Middle frontal gyrus (tissue), 1 donor: ENCODE data around the gene CACYBP.
A peak's percentile ranks its signal among the peaks of the same experiment; 100 is the strongest.

Experiments
- DNase-seq: peaks from one replicate; pipeline ENCODE4 v3.0.0-alpha.2; 2015; ENCODE audit warnings: low spot score; ENCODE audit errors: extremely low spot score

Gene CACYBP

DNA sequence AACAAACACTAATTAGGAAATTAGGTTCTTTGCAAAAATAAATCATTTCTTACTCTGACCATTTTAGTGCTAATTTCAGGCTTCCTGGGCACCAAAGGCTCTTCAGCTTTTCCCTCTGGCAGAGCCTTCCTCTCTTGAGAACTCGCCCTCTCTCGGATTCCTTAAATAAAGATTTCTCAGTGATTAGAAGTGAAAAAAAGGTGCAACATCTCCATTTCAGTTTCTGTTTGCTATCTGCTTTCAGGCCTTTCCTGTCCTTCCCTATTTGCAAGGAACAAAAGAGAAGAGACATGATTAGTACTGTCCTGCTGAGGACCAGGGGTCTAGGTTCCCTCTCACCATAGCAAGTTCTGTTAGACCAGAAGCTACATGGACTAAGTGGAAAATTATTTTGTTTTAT lies 27.8 kb upstream of the CACYBP start:
- peak; percentile 3 for DNase-seq

GRCh38 chr1:174974711-174975119 lies 25.0 kb upstream of the CACYBP start:
- DNase-seq = peak; percentile 2

- DNase-seq = peak; percentile 1
Measured at GRCh38 chr1:174975764-174976163, 24.0 kb upstream of the CACYBP start.

GRCh38 chr1:174976436-174977108 lies 23.2 kb upstream of the CACYBP start:
- DNase-seq = peak; percentile 4

DNA sequence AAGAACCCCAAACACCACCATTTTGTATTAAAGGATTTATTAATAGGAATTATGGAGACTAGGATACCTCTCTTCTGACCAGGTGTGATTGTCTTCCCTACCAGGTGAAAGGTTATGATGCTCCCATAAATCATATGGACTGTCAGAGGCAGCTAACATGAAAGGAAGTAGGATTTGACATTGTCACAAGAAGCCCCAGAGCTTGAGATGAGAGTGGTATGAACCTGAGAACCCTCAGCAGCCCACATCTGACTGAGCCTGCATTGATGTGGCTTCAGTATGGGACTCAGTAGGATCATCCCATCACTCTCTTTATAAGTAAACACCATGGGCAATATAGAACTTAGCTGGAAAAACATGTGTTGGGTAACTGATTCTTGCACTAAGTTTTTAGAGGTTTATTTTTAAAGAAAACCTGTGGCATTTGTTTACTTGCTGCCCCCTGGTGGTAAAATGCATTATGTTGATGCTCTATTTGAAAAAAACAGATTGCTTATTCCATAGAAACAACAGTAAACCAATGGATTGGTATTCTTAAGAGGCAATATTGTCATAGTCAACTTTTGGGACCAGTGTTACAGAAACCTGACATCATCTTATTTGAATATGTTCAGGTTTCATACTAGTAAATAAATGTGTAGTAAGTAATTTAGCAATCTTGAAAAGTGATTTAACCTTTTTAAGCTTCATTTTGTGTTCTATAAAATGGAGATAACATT lies 16.6 kb upstream of the CACYBP start:
- DNase-seq = no peak

- no peak for DNase-seq
Measured at GRCh38 chr1:174984952-174985351, 14.8 kb upstream of the CACYBP start.

- no peak for DNase-seq
Measured at GRCh38 chr1:174988539-174988938, 11.2 kb upstream of the CACYBP start.

DNA sequence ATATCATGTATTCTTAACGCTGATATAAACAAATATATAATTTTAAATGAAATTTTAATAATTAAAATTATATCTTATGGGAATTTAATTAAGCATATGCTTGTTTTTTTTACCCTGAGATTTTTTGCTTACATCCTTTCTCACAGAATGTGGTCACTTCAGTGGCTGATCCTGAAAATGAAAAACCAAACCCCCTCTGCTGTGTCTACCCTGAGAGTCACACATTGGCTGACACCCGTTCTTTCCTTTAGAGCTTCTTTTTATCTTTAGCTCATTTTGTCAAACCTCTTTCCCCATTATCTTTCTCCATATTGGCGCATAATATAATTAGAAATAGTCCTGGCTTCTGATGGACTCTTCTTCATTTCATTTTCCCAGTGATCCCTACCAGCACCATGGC lies 10.8 kb upstream of the CACYBP start:
- no peak for DNase-seq

GRCh38 chr1:174989536-174990220 lies 10.1 kb upstream of the CACYBP start:
- DNase-seq = no peak

- no peak for DNase-seq
Measured at GRCh38 chr1:174990382-174990999, 9.3 kb upstream of the CACYBP start.

DNA sequence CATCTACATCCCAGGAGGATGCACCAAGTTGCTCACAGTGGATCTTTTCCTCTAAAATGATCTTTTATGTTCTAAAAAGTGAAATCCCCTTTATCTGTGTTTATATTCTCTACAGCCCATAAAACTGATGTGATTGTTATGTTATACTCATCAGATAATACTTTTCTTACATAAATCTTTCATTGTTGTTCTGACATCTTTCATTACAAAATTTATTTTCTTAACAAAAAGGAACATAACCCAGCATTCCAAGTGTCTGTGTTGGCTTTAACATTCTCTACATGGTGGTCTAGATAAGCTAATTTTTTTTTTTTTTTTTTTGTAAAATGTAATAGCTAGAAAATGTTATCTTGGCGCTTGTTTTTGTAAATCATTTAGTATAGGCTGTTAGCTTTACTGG lies 8.3 kb upstream of the CACYBP start:
- DNase-seq = no peak

DNA sequence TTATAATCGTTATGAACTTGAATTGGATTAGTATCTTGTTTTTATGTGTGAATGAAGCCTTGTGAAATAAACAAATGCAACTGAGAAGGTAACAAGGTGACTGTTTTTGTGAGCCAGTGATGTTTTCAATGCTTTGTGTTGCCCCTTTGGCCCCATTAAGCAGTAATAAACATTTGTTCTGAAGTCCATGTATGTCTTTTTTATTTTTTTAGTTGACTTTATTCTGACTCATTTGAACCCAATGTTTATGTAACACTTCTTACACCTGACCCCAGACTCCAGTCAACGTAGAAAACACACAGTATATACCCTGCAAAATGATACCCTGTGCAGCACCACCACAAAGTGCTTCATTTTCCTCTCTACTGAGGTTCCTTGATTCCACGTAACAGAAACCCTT lies 4.6 kb upstream of the CACYBP start:
- DNase-seq = no peak

DNA sequence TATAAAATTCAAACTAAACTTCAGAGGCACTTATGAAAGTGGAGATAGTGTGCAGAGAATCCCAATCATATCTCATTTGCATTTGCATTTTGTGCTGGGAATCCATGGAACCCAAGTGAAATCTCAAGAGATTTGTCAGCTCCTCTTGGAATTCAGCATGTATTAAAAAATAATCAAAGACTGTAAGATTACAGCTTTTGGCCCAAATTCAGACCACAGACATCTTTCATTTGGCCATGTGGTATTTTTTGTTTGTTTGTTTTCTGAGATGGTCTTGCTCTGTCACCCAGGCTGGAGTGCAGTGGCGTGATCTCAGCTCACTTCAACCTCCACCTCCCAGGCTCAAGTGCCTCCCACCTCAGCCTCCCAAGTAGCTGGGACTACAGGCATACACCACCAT lies 3.8 kb upstream of the CACYBP start:
- no peak for DNase-seq

DNA sequence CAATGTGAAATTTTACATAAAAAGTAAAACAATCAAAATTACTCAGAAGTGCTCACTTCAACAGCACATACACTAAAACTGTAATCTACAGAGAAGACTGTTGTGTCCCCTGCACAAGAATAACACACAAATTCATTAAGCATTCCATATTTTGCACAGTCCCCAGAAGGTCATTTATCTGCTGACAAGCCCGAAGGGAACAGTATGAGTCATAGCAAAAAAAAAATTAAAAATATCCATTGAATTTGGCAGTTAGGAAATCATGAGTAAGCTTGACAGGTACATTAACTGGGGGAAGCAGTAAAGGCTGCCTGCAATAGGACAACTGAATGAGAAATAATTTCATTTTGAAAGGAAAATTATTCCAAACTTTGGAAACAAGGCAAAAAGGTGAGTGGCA lies 3.3 kb upstream of the CACYBP start:
- DNase-seq = no peak

- DNase-seq = no peak
Measured at GRCh38 chr1:174997041-174997440, 2.7 kb upstream of the CACYBP start.

- no peak for DNase-seq
Measured at GRCh38 chr1:174998569-174999215, 1.1 kb upstream of the CACYBP start.

DNA sequence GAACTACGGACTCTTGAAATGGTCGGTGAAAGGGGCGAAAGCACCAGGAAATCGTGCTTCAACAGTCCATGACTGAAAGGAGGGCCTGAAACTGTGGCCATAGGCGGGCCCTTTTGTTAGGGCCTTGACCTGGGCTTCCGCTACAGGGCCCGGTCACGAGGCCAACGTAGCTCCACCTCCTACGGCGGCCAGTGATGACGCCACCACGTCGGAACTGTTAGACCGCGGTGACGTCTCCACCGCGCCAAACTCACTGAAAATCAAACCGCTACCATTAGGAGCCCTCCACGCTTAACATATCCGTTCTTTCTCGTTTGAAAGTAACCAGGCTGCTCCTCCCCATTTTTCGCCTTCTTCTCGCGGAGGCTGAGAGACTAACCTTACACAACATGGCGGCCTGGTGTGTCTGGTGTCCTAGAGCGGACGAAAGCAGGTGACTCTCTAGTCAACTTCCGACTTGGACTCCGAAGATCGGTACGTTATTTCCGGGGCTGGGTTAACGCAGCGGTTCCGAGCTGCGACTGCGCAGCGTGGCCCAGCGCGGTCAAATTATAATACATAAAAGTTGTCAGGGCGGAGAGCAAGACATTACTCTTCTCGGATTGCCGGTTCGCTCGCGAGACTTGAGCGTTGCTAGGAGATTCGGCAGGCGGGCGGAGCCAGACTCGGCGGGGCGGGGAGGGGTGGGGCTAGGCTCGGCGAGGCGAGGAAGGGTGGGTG lies 371 bp upstream of the CACYBP start:
- peak; percentile 98 for DNase-seq

DNA sequence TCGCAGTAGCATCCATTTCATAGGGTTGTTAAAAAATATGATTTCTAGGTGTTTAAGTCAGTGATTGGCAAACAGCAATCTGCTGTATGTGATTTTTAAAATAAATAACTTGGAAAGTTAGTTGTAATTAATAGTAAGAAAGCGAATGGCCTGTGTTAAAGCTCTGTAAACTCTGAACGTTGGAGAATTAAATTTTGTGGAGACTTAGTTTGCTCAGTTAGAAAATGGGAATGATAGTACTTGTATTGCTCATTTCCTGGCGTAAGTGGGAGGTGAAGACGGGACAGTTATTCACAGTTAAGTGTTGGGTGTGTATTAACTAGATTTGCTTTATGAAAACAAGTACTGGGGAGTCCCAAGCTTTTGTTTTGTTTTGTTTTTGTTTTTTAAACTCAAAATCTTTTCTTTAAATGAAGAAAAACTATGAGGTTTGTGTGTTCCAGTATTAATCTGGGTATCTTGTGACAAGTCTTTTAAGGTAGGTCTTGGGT lies 995 bp downstream of the CACYBP start:
- no peak for DNase-seq

GRCh38 chr1:175002910-175003517 lies 3.3 kb downstream of the CACYBP start:
- DNase-seq = no peak

- DNase-seq = no peak
Measured at GRCh38 chr1:175003521-175003920, 3.8 kb downstream of the CACYBP start.
